T-cell (primary cell): Measurements from ENCODE around the gene DHPS. TPM values are rescaled to one million over a fixed set of nuclear protein-coding genes. Genes with fewer than 3 reads are reported as not detected.

ENCODE experiments used
- ATAC-seq, 4 experiments: fragments of 200-7000 bp in 3 of 4; fragments of 150-1000 bp in 1 of 4; cut with Tn5 transposase; replicated peaks in 1 of 4; 1 replicate in 3 of 4; 2 replicates in 1 of 4; pipeline ENCODE4 v1.10.0; 2021; ENCODE audit warnings: moderate library complexity in 3 of 4, mild to moderate bottlenecking in 2 of 4, moderate number of reproducible peaks in 1 of 4
- CTCF ChIA-PET, 2 donors: fragments of 300-600 bp; sonication (Branson Sonifier 250); formaldehyde crosslinking; loops; one replicate each; lab custom pipeline; 2022; ENCODE audit warnings: antibody characterized with exemption in 2 of 2; lab: Charles Lee
- POLR2A ChIA-PET, 2 donors: fragments of 300-600 bp; sonication (Branson Sonifier 250); formaldehyde crosslinking; loops; one replicate each; lab custom pipeline; 2022; ENCODE audit warnings: antibody characterized with exemption in 2 of 2; lab: Charles Lee
- DNase-seq, 35 experiments: peaks; one replicate each; pipeline versions ENCODE4 v3.0.0 to v3.0.0-alpha.2; 2013 to 2023
- H3K27ac ChIP-seq: one replicate; pipeline ENCODE4 v1.5.1; 2013; ENCODE audit warnings: low read length
- H3K27me3 ChIP-seq, 2 experiments: replicated peaks in 1 of 2; 1 replicate in 1 of 2; 2 replicates in 1 of 2; pipeline versions ENCODE4 v1.6.1 to v1.7.0; 2013; ENCODE audit warnings: low read length in 1 of 2, mixed read lengths in 1 of 2; ENCODE audit not compliant: control insufficient read depth in 2 of 2, insufficient read depth in 2 of 2; ENCODE audit errors: extremely low read depth in 1 of 2
- H3K36me3 ChIP-seq, 2 donors: 1 replicate in 1 of 2; 2 replicates in 1 of 2; pipeline versions ENCODE4 v1.6.1 to v1.7.0; 2013; ENCODE audit warnings: low read length in 1 of 2; ENCODE audit not compliant: control insufficient read depth in 2 of 2, insufficient read depth in 1 of 2; ENCODE audit errors: extremely low read depth in 1 of 2
- H3K4me1 ChIP-seq, 2 experiments: 1 replicate in 1 of 2; 2 replicates in 1 of 2; pipeline versions ENCODE4 v1.6.1 to v1.7.0; 2013; ENCODE audit warnings: low read length in 2 of 2, mixed read lengths in 1 of 2; ENCODE audit not compliant: insufficient read depth in 2 of 2, control insufficient read depth in 1 of 2; ENCODE audit errors: extremely low read depth in 1 of 2
- H3K4me3 ChIP-seq, 2 donors: 1 replicate in 1 of 2; 2 replicates in 1 of 2; pipeline versions ENCODE4 v1.5.1 to v1.7.0; 2013; ENCODE audit warnings: mild to moderate bottlenecking in 2 of 2, low read length in 1 of 2, moderate library complexity in 1 of 2; ENCODE audit not compliant: control insufficient read depth in 1 of 2; ENCODE audit errors: extremely low read depth in 1 of 2
- H3K9me3 ChIP-seq: 2 replicates; pipeline ENCODE4 v1.7.0; 2013
- H3K27ac Mint-ChIP-seq, 2 donors: one replicate each; pipeline ENCODE4 v1.8.0; 2020 to 2021; ENCODE audit warnings: mild to moderate bottlenecking in 2 of 2, mixed read lengths in 2 of 2
- H3K27me3 Mint-ChIP-seq, 2 donors: one replicate each; pipeline ENCODE4 v1.8.0; 2021 to 2022; ENCODE audit warnings: mixed read lengths in 2 of 2
- H3K36me3 Mint-ChIP-seq: one replicate; pipeline ENCODE4 v1.8.0; 2021; ENCODE audit warnings: mixed read lengths
- H3K4me1 Mint-ChIP-seq, 3 donors: one replicate each; pipeline ENCODE4 v1.8.0; 2020 to 2022; ENCODE audit warnings: mixed read lengths in 3 of 3, mild to moderate bottlenecking in 1 of 3
- H3K4me3 Mint-ChIP-seq, 3 donors: one replicate each; pipeline ENCODE4 v1.8.0; 2020 to 2022; ENCODE audit warnings: mild to moderate bottlenecking in 3 of 3, mixed read lengths in 3 of 3, moderate library complexity in 3 of 3
- H3K9me3 Mint-ChIP-seq, 3 donors: one replicate each; pipeline ENCODE4 v1.8.0; 2020 to 2022; ENCODE audit warnings: mixed read lengths in 3 of 3
- WGBS: methylation state at CpG from one replicate; pipeline ENCODE4 v1.1.5; 2013; ENCODE audit warnings: missing lambda C conversion rate; ENCODE audit not compliant: insufficient coverage; 5-methylcytosine and 5-hydroxymethylcytosine counted together
- total RNA-seq, 35 experiments: library from RNA in 6 of 35; stranded (reverse) in 6 of 35; fragments of 120-200 nt in 1 of 35; gene quantifications; one replicate each; pipeline versions ENCODE4 v1.2.1 to v1.2.4 and lab custom pipeline; 2013 to 2026

DHPS gene
- total RNA-seq, 5 donors from 2014 or later (not counting 1 experiment from before 2014, with no cell fraction given), result 141 to 195 (median 177) TPM

GRCh38 chr19:12652219-12652618 is 29.5 kb downstream of the DHPS start:
- H3K27me3 ChIP-seq, result no peaks in the 10 kb centered on the region
- Mint-ChIP-seq H3K9me3 (no peaks in the 10 kb centered on the region), H3K4me3 (no peak overlapping the region), H3K27me3 (no peaks in the 10 kb centered on the region), H3K4me1 (peaks cover 0 to 3% (median 2%) of the 10 kb centered on the region in 3 donors), H3K36me3 (peaks cover 30% of the 10 kb centered on the region), H3K27ac (no peak overlapping the region)
- ChIA-PET POLR2A (no interaction called here), CTCF (no interaction called here)
- WGBS, result no CpG with 5 or more reads among the region's 6 CpGs
- H3K4me1 ChIP-seq, result no peaks in the 10 kb centered on the region
- no peak overlapping the region for H3K27ac ChIP-seq
- H3K9me3 ChIP-seq, result no peaks in the 10 kb centered on the region
- ATAC-seq (no peak), DNase-seq (no peak)
- no peak overlapping the region for H3K4me3 ChIP-seq
- peaks cover 5 to 52% of the 10 kb centered on the region in 2 donors for H3K36me3 ChIP-seq

GRCh38 chr19:12649941-12650340 is 31.7 kb downstream of the DHPS start:
- H3K27me3 ChIP-seq, result no peaks in the 10 kb centered on the region
- no peak for DNase-seq
- H3K36me3 ChIP-seq, result peaks cover 2 to 31% of the 10 kb centered on the region in 2 donors
- no peaks in the 10 kb centered on the region for H3K4me1 ChIP-seq
- 95% methylated on average over 7 of the region's 10 CpGs for WGBS
- no peaks in the 10 kb centered on the region for H3K9me3 ChIP-seq
- no peak overlapping the region for H3K4me3 Mint-ChIP-seq
- no peak overlapping the region for H3K4me3 ChIP-seq
- no peaks in the 10 kb centered on the region for H3K27me3 Mint-ChIP-seq
- peaks cover 0 to 2% (median 0%) of the 10 kb centered on the region in 3 donors for H3K4me1 Mint-ChIP-seq
- ATAC-seq, result no peak
- peaks cover 14% of the 10 kb centered on the region for H3K36me3 Mint-ChIP-seq
- H3K9me3 Mint-ChIP-seq, result no peaks in the 10 kb centered on the region
- ChIA-PET POLR2A (no interaction called here), CTCF (no interaction called here)
- no peak overlapping the region for H3K27ac ChIP-seq
- H3K27ac Mint-ChIP-seq, result no peak overlapping the region

- peaks cover 13% of the 10 kb centered on the region for H3K36me3 Mint-ChIP-seq
- WGBS, result 91% methylated on average over 22 of the region's 29 CpGs
- no peaks in the 10 kb centered on the region for H3K9me3 Mint-ChIP-seq
- no peak for ATAC-seq
- ChIA-PET POLR2A (no interaction called here), CTCF (no interaction called here)
- peak overlapping the region in 1 of 3 donors; percentile 9 for H3K4me3 Mint-ChIP-seq
- Histone ChIP-seq H3K36me3 (peaks cover 4 to 16% of the 10 kb centered on the region in 2 donors), H3K27me3 (no peaks in the 10 kb centered on the region), H3K27ac (no peak overlapping the region), H3K4me3 (no peak overlapping the region), H3K9me3 (no peaks in the 10 kb centered on the region), H3K4me1 (no peaks in the 10 kb centered on the region)
- no peak overlapping the region for H3K27ac Mint-ChIP-seq
- H3K27me3 Mint-ChIP-seq, result no peaks in the 10 kb centered on the region
- DNase-seq, result no peak
- peaks cover 0 to 2% (median 0%) of the 10 kb centered on the region in 3 donors for H3K4me1 Mint-ChIP-seq
Observed at GRCh38 chr19:12648088-12648487, 33.6 kb downstream of the DHPS start.

GRCh38 chr19:12647490-12648071 is 34.1 kb downstream of the DHPS start:
- CTCF ChIA-PET, result no interaction called here
- Mint-ChIP-seq H3K27me3 (no peaks in the 10 kb centered on the region), H3K36me3 (peaks cover 13% of the 10 kb centered on the region), H3K9me3 (no peaks in the 10 kb centered on the region), H3K27ac (no peak overlapping the region), H3K4me3 (peak overlapping the region in 1 of 3 donors; percentile 9), H3K4me1 (peaks cover 0 to 2% (median 0%) of the 10 kb centered on the region in 3 donors)
- peak in 7 of 35 experiments; percentile 12 to 43 (median 20) for DNase-seq
- no peak overlapping the region for H3K4me3 ChIP-seq
- H3K27ac ChIP-seq, result no peak overlapping the region
- ATAC-seq, result peak; percentile 49 to 81 (median 54)
- peaks cover 4 to 16% of the 10 kb centered on the region in 2 donors for H3K36me3 ChIP-seq
- no peaks in the 10 kb centered on the region for H3K9me3 ChIP-seq
- WGBS, result 88% methylated on average over 29 of the region's 31 CpGs
- no peaks in the 10 kb centered on the region for H3K4me1 ChIP-seq
- no peaks in the 10 kb centered on the region for H3K27me3 ChIP-seq
- POLR2A ChIA-PET, result no interaction called here

GRCh38 chr19:12647047-12647446 is 34.6 kb downstream of the DHPS start:
- no peak overlapping the region for H3K27ac ChIP-seq
- H3K9me3 ChIP-seq, result no peaks in the 10 kb centered on the region
- ChIA-PET CTCF (interaction anchor here in 1 of 2 donors (0.5 kb wide), 1 partner anchor 9 kb away, joined by 7 read pairs; no protein-coding TSS in a partner anchor), POLR2A (no interaction called here)
- Mint-ChIP-seq H3K36me3 (peaks cover 13% of the 10 kb centered on the region), H3K27me3 (no peaks in the 10 kb centered on the region), H3K27ac (peak overlapping the region in 1 of 2 donors; percentile 57), H3K9me3 (no peaks in the 10 kb centered on the region), H3K4me3 (no peak overlapping the region), H3K4me1 (peaks cover 0 to 2% (median 0%) of the 10 kb centered on the region in 3 donors)
- no peak for DNase-seq
- H3K36me3 ChIP-seq, result peaks cover 4 to 12% of the 10 kb centered on the region in 2 donors
- no peaks in the 10 kb centered on the region for H3K4me1 ChIP-seq
- H3K27me3 ChIP-seq, result no peaks in the 10 kb centered on the region
- 82% methylated on average over 3 of the region's 8 CpGs for WGBS
- ATAC-seq, result peak in 2 of 4 experiments; percentile 14 to 17
- no peak overlapping the region for H3K4me3 ChIP-seq

GRCh38 chr19:12646551-12646950 is 35.1 kb downstream of the DHPS start:
- H3K27me3 Mint-ChIP-seq, result no peaks in the 10 kb centered on the region
- ChIA-PET CTCF (interaction anchor here in 1 of 2 donors (0.5 kb wide), 1 partner anchor 9 kb away, joined by 7 read pairs; no protein-coding TSS in a partner anchor), POLR2A (no interaction called here)
- H3K9me3 Mint-ChIP-seq, result no peaks in the 10 kb centered on the region
- peaks cover 9% of the 10 kb centered on the region for H3K36me3 Mint-ChIP-seq
- no peak overlapping the region for H3K27ac ChIP-seq
- peak overlapping the region in 1 of 2 donors; percentile 57 for H3K27ac Mint-ChIP-seq
- no peaks in the 10 kb centered on the region for H3K27me3 ChIP-seq
- H3K4me1 Mint-ChIP-seq, result peaks cover 0 to 2% (median 0%) of the 10 kb centered on the region in 3 donors
- 86% methylated on average over 4 of the region's 10 CpGs for WGBS
- no peaks in the 10 kb centered on the region for H3K4me1 ChIP-seq
- no peak overlapping the region for H3K4me3 Mint-ChIP-seq
- no peaks in the 10 kb centered on the region for H3K9me3 ChIP-seq
- peaks cover 4 to 7% of the 10 kb centered on the region in 2 donors for H3K36me3 ChIP-seq
- DNase-seq (no peak), ATAC-seq (no peak)
- no peak overlapping the region for H3K4me3 ChIP-seq
